Esophagus muscularis mucosa (tissue), 4 donors: ENCODE data around the gene GNGT1.

ENCODE experiments used
- EP300 ChIP-seq: sonication (generic); formaldehyde crosslinking; IDR thresholded peaks from one replicate; pipeline ENCODE4 v1.6.1; 2017; ENCODE audit warnings: antibody characterized with exemption
- POLR2A ChIP-seq: fragments of 450-650 bp; IDR thresholded peaks from one replicate; pipeline ENCODE4 v1.6.1; 2017; ENCODE audit warnings: antibody characterized with exemption, moderate library complexity, mild to moderate bottlenecking, low read depth
- POLR2AphosphoS5 ChIP-seq, 2 donors: sonication (generic); formaldehyde crosslinking; IDR thresholded peaks; one replicate each; pipeline ENCODE4 v1.6.1; 2017; ENCODE audit warnings: antibody characterized with exemption in 2 of 2
- TF ChIP-seq, protein P1 (sequence below), 3 experiments: fragments of 200-600 bp in 2 of 3; fragments of 450-650 bp in 1 of 3; sonication (generic) in 2 of 3; IDR thresholded peaks; one replicate each; pipeline ENCODE4 v1.5.1; 2017 to 2019; ENCODE audit warnings: antibody characterized with exemption in 3 of 3, mild to moderate bottlenecking in 2 of 3, moderate library complexity in 1 of 3

DNA sequence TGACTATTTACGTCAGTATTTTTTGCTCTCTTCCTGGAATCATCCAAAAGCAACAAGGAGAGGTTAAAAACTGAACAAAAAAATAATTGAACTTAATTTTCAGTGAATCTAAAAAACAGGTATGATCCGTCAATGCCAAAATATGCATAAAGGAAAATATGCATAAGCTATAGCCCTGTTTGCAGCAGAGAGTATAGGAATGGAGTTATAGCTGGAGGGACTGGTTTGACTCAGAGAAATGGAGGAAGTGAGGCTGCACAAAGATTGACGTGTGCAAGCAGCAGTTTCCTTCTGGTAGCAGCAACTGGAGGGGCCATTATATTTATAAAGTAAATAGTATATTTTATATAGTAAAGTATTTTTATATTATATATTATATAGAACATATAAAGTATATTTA is 52.3 kb downstream of the GNGT1 start:
- TF ChIP-seq POLR2A (no peak), EP300 (no peak), POLR2AphosphoS5 (IDR thresholded peaks at IDR 0.05) (no peak)
- TF ChIP-seq, protein P1, sequence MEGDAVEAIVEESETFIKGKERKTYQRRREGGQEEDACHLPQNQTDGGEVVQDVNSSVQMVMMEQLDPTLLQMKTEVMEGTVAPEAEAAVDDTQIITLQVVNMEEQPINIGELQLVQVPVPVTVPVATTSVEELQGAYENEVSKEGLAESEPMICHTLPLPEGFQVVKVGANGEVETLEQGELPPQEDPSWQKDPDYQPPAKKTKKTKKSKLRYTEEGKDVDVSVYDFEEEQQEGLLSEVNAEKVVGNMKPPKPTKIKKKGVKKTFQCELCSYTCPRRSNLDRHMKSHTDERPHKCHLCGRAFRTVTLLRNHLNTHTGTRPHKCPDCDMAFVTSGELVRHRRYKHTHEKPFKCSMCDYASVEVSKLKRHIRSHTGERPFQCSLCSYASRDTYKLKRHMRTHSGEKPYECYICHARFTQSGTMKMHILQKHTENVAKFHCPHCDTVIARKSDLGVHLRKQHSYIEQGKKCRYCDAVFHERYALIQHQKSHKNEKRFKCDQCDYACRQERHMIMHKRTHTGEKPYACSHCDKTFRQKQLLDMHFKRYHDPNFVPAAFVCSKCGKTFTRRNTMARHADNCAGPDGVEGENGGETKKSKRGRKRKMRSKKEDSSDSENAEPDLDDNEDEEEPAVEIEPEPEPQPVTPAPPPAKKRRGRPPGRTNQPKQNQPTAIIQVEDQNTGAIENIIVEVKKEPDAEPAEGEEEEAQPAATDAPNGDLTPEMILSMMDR (IDR thresholded peaks at IDR 0.05): no peak
